ENCODE data around the gene VPS26C. TPM values are rescaled to one million over a fixed set of nuclear protein-coding genes. Genes with fewer than 3 reads are reported as not detected.

VPS26C gene
- total and polyA plus RNA-seq, 2 of the 8 experiments (the other 6 are each of a cell fraction or from before 2014, with no cell fraction given), result 43.5 to 71.6 TPM

DNA sequence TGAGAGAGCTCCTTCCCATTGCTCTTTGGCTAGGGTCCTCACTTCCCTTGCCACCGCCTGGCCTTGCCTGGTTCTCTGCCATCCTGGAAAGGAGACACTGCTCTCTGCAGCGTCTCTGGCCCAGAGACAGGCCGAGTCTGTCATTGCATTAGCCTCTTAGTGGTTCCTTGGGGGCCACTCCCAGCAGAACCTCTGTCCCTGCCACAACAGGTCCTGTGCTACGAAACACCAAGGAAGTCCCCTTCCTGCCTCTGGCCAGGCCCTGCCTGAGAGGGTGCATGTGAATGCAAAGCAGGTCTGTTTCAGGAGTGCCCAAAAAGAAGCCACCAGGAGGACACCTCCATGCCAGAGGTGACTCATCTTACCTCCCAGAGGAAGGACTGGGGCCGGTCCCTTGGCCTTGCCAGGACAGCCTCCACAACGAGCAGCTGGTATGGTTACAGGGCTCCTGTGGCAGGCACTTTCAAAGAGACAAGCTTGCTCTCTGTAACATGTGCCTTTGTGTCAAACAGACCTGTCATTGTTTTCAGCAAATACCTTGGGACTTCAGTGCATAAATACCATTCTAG is 59.6 kb downstream of the VPS26C start:
- Histone ChIP-seq H3K9me3 (ENCODE audit: insufficient read depth in 2 of 2, low read depth in 1 of 2, low read length in 1 of 2) (0 out of 4 replicates have a peak, but pooled peaks cover 0 to 8% of the 10 kb centered on the region in 2 experiments), H2BK120ac (replicated peaks; ENCODE audit: low read depth, low read length) (no peak overlapping the region), H2AK5ac (ENCODE audit: low read depth, low read length) (no peak overlapping the region), H4K20me1 (replicated peaks in 1 of 2; ENCODE audit: control insufficient read depth in 1 of 2, insufficient read depth in 2 of 2, low read length in 2 of 2) (no peaks in the 10 kb centered on the region), H2BK15ac (ENCODE audit: low read length) (no peak overlapping the region), H3K27ac (ENCODE audit: low read depth, low read length) (no peak overlapping the region), H3K79me1 (ENCODE audit: low read depth, low read length) (no peaks in the 10 kb centered on the region), H3K4me1 (replicated peaks in 1 of 4; ENCODE audit: control insufficient read depth in 3 of 4, insufficient read depth in 4 of 4, low read length in 3 of 4) (no peaks in the 10 kb centered on the region), H4K5ac (ENCODE audit: insufficient read length, low read depth, low read length) (no peak overlapping the region), H4K91ac (replicated peaks; ENCODE audit: insufficient read length, low read length) (no peak overlapping the region), H2AFZ (ENCODE audit: low read length) (no peak overlapping the region), H3K79me2 (ENCODE audit: control insufficient read depth in 1 of 2, insufficient read depth in 2 of 2, low read length in 2 of 2) (no peaks in the 10 kb centered on the region), H3K4ac (replicated peaks; ENCODE audit: insufficient read length, low read depth, low read length) (no peak overlapping the region), H2BK20ac (ENCODE audit: low read length) (no peak overlapping the region), H3K23ac (ENCODE audit: insufficient read length) (no peak overlapping the region), H3K56ac (replicated peaks; ENCODE audit: insufficient read length, low read depth, low read length) (no peak overlapping the region), H2BK12ac (ENCODE audit: low read depth, low read length) (no peak overlapping the region), H4K8ac (ENCODE audit: extremely low read depth, insufficient read depth, low read length) (no peak overlapping the region), H3K27me3 (replicated peaks in 1 of 4; ENCODE audit: control insufficient read depth in 3 of 4, extremely low read depth in 1 of 4, insufficient read depth in 3 of 4, low read length in 3 of 4) (no peaks in the 10 kb centered on the region), H3K18ac (ENCODE audit: extremely low read depth, low read length) (no peak overlapping the region), H3K23me2 (ENCODE audit: low read depth, low read length) (no peaks in the 10 kb centered on the region), H3K4me3 (ENCODE audit: extremely low read depth in 1 of 4, insufficient read depth in 2 of 4, low read depth in 3 of 4, low read length in 4 of 4) (no peak overlapping the region), H2BK5ac (ENCODE audit: low read depth, low read length) (no peak overlapping the region), H3K14ac (ENCODE audit: insufficient read length) (no peak overlapping the region), H3K36me3 (ENCODE audit: control insufficient read depth in 2 of 4, insufficient read depth in 4 of 4, low read length in 3 of 4) (no peaks in the 10 kb centered on the region), H3K4me2 (ENCODE audit: insufficient read depth in 1 of 2, low read depth in 2 of 2, low read length in 2 of 2) (no peak overlapping the region), H3K9ac (replicated peaks in 1 of 4; ENCODE audit: extremely low read depth in 1 of 4, low read depth in 3 of 4, low read length in 3 of 4) (no peak overlapping the region)
- FAIRE-seq, result no peak
- 84% methylated on average over 6 of the region's 6 CpGs; no CpG with 5 or more reads in 1 of the 2 experiments for WGBS, 2 experiments (ENCODE audit: extremely low coverage in 1 of 2, insufficient coverage in 1 of 2, insufficient read length in 1 of 2, insufficient replicate concordance in 2 of 2, low coverage in 1 of 2, low lambda C conversion rate in 2 of 2, missing lambda C conversion rate in 1 of 2)
- no peak for DNase-seq (ENCODE audit: low read depth in 1 of 2, low spot score in 2 of 2)
- ChIA-PET POLR2A (ENCODE audit: partially characterized antibody) (interaction anchor here (1.3 kb wide), 1 partner anchor 264 kb away, joined by 3 read pairs; no protein-coding TSS in a partner anchor), CTCF (ENCODE audit: partially characterized antibody) (interaction anchor here (1.3 kb wide), 1 partner anchor 9 kb away, joined by 5 read pairs; no protein-coding TSS in a partner anchor)
